Measurements from ENCODE around the gene TMEM45A. TPM values are rescaled to one million over a fixed set of nuclear protein-coding genes. Genes with fewer than 3 reads are reported as not detected.
"Not testable (repeated sequence)": the region's sequence is repeated elsewhere in the genome, so short reads cannot be mapped to it uniquely, and the experiment has no call there.

The TMEM45A gene
- total RNA-seq, 1 donor from 2014 or later, result 9.0 TPM

DNA sequence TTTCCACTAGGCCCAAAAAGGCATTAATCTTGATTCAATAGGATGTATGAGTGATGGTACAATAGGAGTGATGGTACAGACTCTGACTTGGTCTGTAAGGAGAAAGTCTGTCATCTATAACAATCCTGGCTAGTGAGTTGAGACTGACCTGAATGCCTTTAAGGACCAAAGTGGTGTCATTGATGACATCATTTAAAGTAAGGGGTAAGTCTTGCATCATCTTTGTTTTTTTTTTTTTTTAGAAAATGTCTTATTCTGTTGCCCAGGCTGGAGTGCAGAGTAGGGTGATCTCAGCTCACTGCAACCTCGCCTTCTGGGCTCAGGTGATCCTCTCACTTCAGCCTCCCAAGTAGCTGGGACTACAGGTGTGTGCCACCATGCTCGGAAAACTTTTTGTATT lies 5.6 kb upstream of the TMEM45A start:
- no peak for DNase-seq

DNA sequence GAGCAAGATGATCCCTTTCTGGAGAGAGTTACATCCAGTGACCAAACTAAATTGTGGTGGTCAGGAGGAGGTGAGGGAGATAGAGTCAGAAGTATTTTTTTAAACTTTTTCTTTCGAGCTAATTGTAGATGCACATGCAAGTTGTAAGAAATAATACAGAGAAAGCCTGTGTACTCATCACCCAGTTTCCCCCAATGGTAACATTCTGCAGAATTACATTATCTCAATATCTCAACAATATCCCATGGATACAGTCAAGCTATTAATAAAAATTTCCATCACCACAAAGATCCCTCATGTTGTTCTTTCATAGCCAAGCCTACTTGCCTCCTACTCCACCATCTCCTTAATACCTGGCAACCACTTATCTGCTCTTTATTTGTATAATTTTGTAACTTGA lies 3.3 kb upstream of the TMEM45A start:
- no peak for DNase-seq

DNA sequence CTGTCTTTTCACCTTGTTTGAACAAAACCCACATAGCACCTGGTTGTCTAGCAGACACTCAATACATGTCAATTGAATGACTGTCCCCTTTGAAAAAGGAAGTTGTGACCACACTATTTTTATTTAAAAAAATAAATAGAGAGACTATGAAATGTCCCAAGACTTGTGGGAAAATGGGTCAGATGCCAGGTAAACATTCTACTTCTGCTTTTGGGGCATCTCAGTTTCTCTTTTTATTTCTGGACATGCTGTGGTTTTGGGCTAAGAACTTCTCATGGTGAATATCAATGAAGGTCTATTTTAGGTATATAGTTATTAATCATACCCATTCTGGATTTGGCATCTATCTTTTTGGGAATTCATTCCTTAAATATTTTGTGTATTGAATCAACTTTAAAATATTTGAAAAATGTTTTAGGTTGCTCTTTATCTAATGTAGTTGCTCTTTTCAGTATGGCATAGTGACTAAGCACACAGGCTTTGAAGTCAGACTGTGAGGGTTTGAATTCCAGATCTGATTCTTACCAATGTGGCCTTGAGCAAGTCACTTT lies 4.4 kb downstream of the TMEM45A start:
- no peak for DNase-seq

DNA sequence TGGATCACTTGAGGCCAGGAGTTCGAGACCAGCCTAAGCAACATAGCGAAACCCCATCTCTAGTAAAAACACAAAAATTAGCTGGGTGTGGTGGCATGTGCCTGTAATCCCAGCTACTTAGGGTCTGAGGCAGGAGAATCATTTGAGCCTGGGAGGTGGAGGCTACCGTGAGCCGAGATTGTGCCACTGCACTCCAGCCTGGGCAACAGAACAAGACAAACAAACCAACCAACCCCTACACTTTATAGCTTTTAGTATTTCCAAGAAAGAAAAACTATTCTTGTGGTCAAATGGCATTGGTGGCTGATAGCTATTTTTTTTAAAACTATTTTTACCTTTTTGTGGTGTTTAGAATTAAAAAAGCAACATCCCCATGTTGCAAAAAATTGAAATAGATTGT lies 7.2 kb downstream of the TMEM45A start:
- DNase-seq, result no peak

DNA sequence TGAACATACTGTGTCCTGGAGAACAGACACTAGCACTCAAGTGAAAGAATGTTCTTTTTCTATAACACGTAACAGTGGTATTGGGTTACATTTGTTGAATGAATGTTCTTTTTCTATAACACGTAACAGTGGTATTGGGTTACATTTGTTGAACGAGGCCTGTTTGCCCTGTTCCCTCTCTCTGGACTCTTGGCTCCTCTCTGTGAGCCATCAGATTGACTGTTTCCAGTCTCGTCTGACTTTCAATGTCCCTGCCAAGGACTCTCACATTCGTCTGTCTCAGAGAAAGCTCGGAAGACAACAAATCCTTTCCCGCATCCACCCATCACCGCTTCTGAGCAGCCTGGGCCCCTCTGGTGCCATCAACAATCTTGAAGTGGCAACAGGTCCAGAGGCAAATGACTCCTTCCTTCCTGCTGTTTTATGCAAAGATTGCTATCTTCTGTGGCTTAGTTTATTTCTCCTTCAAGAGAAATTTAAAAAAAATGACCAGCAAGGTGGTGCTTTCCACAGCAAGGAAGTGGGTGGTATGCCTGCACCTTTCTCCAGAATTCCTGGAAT lies 8.0 kb downstream of the TMEM45A start:
- no peak for DNase-seq

DNA sequence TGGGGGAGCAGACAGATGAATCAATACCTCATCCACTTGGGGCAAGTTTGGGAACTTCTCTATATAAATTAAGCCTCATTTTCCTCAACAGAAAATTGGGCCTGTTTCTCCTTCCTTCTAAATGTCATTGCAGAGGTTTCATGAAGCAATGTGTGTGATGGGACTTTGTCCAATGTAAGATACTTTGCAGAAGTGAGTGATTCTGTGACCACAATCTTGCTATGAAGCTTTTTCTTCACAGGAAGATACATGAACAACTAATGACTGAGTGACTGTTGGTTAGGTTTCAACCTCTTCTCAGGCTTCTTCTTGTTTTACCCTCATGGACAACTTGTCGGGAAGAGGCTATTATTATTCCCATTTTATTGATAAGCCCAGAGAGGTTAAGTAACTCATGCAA lies 11.0 kb downstream of the TMEM45A start:
- no peak for DNase-seq

DNA sequence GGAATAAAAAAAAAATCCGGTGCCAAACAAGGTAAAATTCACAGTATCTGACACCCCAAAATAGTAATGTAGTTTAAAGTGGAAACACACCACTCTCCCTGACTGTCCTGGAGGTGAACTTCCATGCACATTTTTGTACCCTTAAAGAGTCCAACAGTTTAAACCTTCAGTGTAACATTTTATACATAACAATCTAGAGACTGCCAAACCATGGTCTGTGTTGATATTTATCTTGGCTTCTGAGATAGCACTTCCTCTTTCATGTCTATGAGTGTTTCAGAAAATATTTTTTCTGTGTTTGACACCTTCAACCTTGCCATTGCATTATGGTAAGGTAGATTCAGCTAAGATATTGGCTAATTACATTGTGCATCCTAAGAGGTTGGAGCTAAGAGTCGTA lies 13.9 kb downstream of the TMEM45A start:
- no peak for DNase-seq

DNA sequence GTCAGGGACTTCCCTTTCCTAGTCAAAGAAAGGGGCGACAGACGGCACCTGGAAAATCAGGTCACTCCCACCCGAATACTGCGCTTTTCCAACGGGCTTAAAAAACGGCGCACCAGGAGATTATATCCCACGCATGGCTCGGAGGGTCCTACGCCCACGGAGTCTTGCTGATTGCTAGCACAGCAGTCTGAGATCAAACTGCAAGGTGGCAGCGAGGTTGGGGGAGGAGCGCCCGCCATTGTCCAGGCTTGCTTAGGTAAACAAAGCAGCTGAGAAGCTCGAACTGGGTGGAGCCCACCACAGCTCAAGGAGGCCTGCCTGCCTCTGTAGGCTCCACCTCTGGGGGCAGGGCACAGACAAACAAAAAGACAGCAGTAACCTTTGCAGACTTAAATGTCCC lies 17.4 kb downstream of the TMEM45A start:
- not testable (repeated sequence) for DNase-seq

DNA sequence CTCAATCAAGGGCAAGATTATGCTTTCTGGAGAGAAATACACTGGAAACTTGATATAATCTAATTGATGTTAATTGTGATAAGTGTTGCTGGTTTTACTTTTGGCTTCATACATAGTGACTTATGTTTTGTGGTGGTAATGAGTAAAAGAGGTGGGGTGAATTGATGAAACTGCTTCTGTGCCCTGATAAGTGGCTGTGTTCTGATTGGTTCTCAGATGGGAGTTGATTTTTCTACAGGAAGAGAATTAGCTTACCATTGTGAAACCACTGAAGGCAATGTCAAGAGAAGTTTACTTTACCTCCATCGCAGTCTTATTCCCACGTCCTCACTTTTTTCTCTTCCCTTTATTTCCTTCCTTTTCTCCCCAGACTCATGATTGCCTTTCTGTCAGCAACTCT lies 23.8 kb downstream of the TMEM45A start:
- no peak for DNase-seq

DNA sequence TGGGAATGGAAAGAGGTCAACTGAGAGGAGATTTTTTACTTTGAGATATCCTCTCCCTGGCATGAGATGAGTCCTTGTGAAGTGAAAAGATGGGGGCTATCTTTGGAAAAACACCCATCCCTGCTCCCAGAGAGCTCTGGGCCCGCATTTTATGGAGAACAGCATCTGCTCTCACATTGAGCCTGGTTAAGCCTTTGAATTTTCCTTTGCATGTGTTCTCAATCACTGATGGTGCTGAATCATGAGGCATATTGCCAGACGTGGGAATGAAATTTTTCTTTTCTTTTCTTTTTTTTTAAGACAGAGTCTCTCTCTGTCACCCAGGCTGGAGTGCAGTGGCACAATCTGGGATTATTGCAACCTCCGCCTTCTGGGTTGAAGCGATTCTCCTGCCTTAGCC lies 24.4 kb downstream of the TMEM45A start:
- no peak for DNase-seq

DNA sequence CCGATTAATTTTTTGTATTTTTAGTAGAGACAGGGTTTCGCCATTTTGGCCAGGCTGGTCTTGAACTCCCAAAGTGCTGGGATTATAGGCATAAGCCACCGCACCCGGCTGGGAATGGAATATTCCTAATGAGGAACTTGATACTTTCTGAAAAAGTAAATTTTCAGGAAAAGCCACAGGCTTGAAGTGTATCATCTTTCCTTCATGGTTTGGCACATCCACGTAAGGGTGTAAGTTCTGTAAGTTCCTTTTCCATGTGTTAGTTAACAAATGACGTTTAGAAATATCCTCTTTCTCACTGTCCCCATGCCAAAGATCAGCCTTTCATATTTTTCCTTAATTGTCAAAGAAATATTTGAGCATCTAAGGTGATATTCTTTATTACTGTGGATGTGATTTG lies 24.9 kb downstream of the TMEM45A start:
- DNase-seq, result no peak

DNA sequence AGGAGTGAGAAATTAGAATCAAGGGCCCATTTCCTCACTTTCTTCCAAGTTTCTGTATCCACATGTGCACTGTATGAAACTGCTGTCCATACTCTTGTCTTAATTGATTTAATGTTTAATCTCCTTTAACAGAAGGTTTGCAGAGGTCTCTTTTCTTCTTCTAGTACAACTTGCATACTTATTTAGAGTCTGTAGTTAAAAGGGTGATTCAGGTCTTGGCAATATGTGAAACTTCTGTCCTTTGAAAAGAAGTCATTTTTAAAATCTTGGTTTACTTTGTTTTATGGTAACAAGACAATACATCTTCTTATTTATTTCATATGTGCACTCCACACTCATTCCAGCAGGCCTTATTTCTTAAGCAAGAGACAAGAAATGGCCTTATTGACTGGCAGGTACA lies 25.8 kb downstream of the TMEM45A start:
- no peak for DNase-seq

DNA sequence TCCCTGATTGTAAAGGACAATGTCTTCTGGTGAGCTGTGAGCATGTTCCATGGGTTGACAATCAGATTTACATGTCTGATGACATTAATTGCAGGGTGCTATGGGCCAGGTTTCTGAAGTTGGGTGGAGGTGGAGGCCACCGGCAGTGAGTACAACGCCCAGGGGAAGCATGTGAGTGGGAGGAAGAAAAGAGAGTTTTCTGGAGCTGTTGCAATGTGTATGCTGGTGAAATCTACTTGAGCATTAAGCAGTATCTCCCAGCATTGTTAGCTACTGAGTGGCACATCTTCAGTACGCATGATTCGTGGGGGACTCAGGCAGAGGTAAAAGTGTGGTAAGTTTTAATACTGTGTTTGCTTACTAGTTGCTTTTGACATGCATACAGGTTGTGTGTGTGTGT lies 26.6 kb downstream of the TMEM45A start:
- DNase-seq, result no peak

DNA sequence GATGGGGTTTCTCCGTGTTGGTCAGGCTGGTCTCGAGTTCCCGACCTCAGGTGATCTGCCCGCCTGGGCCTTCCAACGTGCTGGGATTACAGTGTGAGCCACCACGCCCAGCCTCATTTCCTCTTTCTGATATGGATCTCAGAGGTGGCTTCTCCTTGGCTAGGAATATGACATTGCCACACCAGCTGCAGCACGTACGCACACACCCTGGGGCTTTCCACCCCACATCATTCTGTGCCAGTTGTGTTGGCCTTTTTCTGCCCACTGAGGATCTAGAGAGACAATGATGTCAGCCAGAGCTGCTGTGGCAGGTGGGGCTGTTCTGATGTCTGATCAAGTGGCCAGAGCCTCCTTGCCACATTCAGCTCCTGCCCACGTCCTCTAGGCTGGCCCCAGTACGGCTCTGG lies 29.0 kb downstream of the TMEM45A start:
- no peak for DNase-seq

DNA sequence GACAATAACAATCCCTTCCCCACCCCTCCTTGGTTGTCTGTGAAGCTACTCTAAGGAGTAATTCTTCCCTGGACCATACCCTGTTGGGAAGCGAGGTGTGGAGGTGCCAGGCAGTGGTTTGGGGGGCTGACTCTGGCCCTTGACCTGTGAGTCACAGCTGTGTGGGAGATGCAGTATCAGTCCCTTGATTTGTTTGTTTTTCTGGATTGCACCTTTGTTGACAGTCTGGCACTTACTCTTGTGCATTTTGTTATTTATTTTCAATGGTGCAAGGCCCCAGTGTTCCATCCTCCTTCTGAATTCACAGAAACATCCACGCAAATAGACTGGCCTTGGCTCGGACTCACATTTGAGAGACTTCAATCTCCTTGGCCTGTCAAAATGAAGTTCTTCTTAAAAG lies 29.7 kb downstream of the TMEM45A start:
- no peak for DNase-seq

DNA sequence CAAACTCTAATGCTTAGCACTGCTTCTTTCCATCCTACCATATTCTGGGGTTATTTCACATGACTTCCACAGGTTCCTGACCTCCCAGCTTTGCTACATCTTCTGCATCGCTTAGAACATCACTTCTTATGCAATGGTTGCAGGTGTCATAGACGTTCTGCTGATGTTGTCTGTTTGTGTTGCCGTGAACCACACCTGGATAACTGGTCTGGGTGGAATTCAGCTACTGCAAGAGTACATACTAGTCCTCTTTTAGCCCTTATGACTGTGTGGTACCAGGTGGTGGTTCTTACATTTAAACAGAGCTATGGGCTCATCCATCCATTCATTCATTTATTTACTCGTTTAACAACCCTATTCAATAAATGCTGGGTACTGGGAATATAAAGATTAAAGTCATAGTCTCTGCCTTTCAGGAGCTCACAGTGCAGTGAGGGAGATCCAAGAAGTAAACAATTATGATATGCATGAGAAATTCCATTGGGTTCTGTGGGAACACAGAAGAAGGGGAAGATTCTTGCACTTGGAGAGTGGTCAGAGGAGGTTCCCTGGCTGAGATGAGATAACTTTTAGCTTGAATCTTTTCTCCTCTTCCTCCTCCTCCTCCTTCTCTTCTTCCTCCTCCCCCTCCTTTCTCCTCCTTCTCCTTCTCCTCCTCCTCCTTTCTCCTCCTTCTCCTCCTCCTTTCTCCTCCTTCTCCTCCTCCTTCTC lies 30.8 kb downstream of the TMEM45A start:
- no peak for DNase-seq

DNA sequence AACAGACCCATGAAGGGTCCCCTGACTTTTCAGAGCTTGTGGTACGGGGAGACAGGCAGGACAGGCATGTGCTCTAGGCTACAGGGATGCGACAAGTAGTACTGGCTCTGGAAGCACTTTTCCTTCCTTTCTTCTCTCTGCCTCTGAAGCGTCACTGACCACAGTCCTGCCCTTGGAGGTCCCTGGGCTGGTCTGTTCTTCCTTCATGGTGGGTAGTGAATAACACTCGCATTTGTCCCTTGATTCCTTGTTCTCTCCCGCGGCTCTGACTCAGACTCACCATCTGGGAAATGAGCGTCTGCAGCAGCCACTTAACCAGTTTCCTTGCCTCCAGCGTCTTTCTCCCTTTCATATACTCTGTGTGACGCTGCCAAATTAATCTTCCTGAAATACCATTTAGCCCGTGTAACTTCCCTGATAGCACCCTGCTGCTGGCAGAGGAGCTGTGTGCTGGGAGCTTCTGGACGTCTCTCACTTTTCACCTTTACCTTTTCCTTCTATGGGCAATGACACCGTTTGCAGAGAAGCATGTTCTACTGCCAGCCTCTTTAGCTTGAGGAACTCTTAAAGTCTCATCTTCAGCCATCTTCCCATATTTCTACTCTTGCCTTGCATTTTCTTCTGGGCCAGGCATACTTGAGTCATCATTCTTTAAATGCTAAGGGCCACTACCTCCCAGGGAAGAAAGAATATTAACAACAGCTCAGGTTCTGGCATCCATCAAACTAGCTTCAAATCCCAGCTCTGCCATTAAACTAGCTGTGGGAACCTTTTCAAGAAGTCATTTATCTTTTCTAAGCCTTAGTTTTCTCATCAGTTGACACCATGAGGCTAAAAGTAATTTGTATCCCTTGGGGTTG lies 33.6 kb downstream of the TMEM45A start:
- no peak for DNase-seq

DNA sequence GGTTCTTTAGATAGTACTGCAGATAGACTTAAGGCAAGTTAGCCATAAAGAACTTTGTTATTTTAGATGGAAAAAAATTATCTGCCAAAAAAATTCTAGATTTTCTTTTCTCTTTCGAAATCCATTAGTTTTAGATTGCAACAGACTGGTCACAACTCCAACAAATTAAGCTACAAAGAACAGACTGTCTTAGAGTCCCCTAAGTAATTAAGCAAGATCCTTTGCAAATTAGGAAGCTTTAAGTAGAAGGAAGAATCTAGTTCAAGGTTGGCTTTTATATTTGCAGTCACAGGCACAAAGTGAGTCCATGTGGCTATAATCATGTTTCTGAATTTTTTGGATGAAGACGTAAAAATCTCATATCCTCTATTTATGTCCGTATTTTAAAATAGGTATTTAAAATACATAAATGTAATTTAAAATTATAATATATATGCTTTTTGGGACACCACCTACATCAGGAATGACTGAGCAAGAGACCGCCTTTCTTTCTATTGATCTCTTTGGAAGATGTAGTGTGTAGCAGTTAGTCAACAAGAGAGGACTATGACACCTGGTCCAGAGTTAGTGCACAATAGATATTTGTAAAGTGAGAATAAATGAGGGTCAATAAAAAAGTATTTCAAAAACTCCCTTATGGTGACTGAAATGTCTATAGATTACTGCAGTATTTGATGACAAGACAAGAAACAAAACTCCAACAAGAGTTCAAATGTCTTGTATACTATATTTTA lies 34.4 kb downstream of the TMEM45A start:
- DNase-seq, result no peak

DNA sequence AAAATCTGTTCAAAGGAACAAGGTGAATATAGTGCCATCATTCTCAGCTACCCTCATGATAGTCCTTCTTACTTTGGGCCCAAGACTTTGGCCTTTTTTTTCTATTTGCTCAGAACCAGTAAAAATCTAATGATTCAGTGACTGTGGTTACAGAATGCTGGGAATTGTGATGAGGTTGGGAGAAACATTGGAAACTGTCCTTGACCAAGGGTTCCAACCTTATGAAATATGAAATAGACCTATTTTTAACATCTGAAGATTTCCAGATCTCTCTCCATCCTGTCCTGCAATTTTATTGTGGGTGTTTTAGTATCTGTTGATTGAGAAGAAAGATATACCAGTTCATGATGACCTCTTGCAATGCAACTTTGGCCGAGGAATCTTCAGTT lies 34.9 kb downstream of the TMEM45A start:
- no peak for DNase-seq

DNA sequence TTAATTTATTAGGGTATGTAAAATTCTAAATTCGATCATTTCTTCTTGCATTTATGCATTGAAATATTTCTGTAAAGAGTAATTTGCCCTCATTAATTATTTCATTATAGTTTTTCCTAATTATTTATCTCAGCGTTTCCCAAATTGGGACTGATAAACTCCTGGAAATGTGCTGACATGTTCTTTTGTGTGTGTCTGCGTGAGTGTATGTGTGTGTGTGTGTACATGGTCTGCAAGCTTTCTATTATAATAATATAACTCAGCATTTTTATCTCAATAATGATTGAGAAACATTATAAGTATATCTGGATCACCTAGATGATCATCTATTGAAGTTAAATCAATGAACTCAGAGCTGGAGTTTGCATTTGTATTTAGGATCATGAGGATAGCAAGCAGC lies 38.7 kb downstream of the TMEM45A start:
- DNase-seq, result no peak

DNA sequence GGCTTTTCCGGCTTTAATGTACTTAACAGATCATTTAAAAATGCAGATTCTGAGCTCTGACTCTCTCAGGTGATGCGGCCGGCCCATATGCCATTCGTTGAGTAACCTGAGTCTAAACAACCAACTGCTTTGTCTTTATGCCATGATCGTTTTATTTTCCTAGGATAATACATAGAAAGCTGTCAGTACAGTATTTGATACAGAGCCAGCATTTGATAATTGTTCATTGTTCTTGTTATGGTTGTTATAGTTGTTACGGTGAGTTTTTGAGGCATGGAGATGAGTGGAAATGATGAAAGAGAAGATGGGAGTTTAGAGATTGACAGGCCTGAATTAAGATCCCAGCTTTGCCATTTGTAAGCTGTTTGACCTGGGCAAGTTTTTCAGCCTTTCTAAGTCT lies 40.0 kb downstream of the TMEM45A start:
- no peak for DNase-seq

DNA sequence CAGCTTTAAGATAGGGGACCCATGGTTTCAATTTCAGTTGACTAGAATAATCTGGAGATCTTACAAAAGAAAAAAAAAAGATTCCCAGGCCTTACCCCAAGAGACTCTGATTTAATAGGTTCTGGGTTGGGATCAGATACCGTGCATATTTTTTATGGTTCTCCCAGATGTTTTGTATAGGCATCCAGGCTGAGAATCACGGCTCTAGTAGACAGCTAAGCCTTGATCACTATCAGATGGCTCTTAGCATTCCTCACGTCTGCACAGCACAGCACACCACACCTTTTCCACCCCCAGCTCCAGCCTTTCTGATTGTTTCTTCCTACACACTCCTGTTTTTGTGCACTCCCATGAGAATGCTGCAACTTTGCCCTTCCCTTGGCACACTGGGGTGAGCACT lies 40.8 kb downstream of the TMEM45A start:
- DNase-seq, result no peak

DNA sequence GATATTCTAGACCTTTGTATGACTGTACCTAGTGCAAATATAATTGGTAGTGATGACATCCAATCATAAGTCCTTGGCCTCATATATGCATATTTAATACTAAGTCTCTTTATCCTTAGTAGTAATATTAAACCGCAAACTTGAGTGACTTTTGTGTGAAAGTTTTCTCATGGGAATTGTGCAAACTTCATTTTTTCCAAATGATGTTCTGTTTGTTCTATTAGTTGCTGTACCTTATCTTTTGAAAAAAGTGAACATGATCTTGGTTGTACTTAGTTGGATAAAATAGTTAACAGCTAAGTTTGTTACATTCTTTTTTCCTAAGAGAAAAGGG lies 43.2 kb downstream of the TMEM45A start:
- DNase-seq, result no peak
